Vagina (tissue), 2 donors: ENCODE results near the gene HAUS3. TPM values are rescaled to one million over a fixed set of nuclear protein-coding genes. Genes with fewer than 3 reads are reported as not detected.

Experiments used
- DNase-seq, 2 donors: peaks; one replicate each; pipeline ENCODE4 v3.0.0-alpha.2; 2017; ENCODE audit errors: extremely low spot score in 2 of 2
- H3K27ac ChIP-seq: fragments of 200-600 bp; sonication (generic); one replicate; pipeline ENCODE4 v1.5.1; 2019
- H3K27me3 ChIP-seq: fragments of 200-600 bp; sonication (generic); one replicate; pipeline ENCODE4 v1.5.1; 2019
- H3K36me3 ChIP-seq, 2 donors: fragments of 200-600 bp; sonication (generic); one replicate each; pipeline ENCODE4 v1.5.1; 2017 to 2019
- H3K4me1 ChIP-seq: fragments of 200-600 bp; sonication (generic); one replicate; pipeline ENCODE4 v1.5.1; 2019
- H3K4me3 ChIP-seq, 2 donors: fragments of 200-600 bp; sonication (generic); 1 replicate in 1 of 2; 2 replicates in 1 of 2; pipeline ENCODE4 v1.5.1; 2016 to 2019
- H3K9me3 ChIP-seq: fragments of 200-600 bp; sonication (generic); one replicate; pipeline ENCODE4 v1.5.1; 2019
- POLR2A ChIP-seq, 2 donors: fragments of 450-650 bp; IDR thresholded peaks; one replicate each; pipeline ENCODE4 v1.6.1; 2017; ENCODE audit warnings: antibody characterized with exemption in 2 of 2, mild to moderate bottlenecking in 2 of 2, moderate library complexity in 2 of 2
- POLR2AphosphoS5 ChIP-seq, 2 donors: sonication (generic); formaldehyde crosslinking; IDR thresholded peaks; one replicate each; pipeline ENCODE4 v1.9.0; 2017; ENCODE audit warnings: antibody characterized with exemption in 2 of 2, mild to moderate bottlenecking in 2 of 2, low read depth in 1 of 2; ENCODE audit not compliant: insufficient read depth in 1 of 2
- intact Hi-C: fragments of 100-400 bp; cut with DNase I; formaldehyde crosslinking; loops from one replicate; pipeline ENCODE4 v1.15.1; 2023
- total RNA-seq: library from RNA; depleted of rRNA; stranded (reverse); fragments of >200 nt; gene quantifications from one replicate; pipeline ENCODE4 v1.2.3, GENCODE V29; 2016
- TF ChIP-seq, protein P1 (sequence below), 3 experiments: fragments of 450-650 bp in 2 of 3; fragments of 200-600 bp in 1 of 3; sonication (generic) in 1 of 3; IDR thresholded peaks; one replicate each; pipeline ENCODE4 v1.5.1; 2017 to 2019; ENCODE audit warnings: antibody characterized with exemption in 3 of 3, mild to moderate bottlenecking in 2 of 3, moderate library complexity in 2 of 3

Gene HAUS3
- total RNA-seq, 1 donor from 2014 or later = 9.6 TPM

DNA sequence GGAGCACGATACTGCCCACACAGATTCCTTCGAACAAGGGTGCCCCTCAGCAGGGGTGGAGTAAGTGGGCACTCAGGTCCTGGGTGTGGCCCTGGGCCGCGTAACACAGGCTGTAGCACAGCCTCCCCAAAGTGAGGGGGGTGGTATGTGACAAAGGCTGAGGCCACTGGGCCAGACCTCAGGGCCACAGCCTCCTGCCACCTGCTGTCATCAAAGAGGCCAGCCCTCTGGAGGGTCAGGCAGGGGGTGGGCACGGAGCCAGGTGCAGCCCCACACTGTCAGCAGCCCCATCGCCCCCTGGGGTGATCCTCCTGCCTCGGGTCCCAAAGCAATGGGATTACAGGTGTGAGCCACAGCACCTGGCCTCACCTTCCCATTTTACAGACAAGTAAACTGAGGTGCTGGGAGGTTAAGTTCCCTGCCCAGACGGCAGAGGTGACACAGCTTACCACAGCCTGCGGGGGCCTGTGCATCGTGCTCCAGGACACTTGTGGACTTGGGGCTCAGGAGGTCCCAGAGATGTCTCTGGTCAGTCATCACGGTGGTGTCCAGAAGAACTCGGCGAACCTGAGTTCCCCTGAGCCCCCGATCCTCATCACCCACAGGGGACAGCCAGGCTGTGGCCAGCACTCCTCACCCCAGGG, 47.5 kb upstream of the HAUS3 start:
- Histone ChIP-seq H3K9me3 (no peaks in the 10 kb centered on the region), H3K4me3 (no peak overlapping the region), H3K27me3 (no peaks in the 10 kb centered on the region), H3K4me1 (peaks cover 12% of the 10 kb centered on the region), H3K36me3 (no peaks in the 10 kb centered on the region), H3K27ac (no peak overlapping the region)
- TF ChIP-seq, protein P1, sequence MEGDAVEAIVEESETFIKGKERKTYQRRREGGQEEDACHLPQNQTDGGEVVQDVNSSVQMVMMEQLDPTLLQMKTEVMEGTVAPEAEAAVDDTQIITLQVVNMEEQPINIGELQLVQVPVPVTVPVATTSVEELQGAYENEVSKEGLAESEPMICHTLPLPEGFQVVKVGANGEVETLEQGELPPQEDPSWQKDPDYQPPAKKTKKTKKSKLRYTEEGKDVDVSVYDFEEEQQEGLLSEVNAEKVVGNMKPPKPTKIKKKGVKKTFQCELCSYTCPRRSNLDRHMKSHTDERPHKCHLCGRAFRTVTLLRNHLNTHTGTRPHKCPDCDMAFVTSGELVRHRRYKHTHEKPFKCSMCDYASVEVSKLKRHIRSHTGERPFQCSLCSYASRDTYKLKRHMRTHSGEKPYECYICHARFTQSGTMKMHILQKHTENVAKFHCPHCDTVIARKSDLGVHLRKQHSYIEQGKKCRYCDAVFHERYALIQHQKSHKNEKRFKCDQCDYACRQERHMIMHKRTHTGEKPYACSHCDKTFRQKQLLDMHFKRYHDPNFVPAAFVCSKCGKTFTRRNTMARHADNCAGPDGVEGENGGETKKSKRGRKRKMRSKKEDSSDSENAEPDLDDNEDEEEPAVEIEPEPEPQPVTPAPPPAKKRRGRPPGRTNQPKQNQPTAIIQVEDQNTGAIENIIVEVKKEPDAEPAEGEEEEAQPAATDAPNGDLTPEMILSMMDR (IDR thresholded peaks at IDR 0.05) = no peak
- TF ChIP-seq POLR2AphosphoS5 (IDR thresholded peaks at IDR 0.05; ENCODE audit: insufficient read depth in 1 of 2, low read depth in 1 of 2) = no peak
- TF ChIP-seq POLR2A (IDR thresholded peaks at IDR 0.05) = no peak
- intact Hi-C loops = no loop called here
- DNase-seq = no peak

DNA sequence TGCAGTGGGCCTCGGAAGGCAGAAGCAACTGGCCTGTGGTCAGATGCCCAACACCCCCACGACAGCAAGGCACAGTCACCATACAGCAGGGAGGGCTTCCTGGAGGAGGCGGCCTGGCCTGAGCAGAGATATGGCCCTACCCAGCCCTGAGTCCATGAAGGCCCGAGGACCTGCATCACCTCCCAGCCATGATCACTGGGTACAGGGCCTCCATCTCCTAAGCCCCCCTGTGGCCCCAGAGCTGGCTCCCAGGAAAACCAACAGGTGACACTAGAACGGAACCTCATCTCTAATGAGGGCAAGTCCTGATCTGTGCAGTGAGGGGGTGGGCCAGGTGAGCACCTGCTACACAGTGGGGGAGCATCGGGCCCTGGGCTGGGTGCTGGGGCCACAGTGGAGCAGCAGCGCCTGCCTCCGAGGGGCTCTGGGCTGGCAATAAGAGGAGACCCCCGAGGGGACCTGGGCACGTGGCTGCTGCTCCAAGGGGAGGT, 46.2 kb upstream of the HAUS3 start:
- Histone ChIP-seq H3K9me3 (no peaks in the 10 kb centered on the region), H3K27ac (no peak overlapping the region), H3K36me3 (no peaks in the 10 kb centered on the region), H3K4me3 (no peak overlapping the region), H3K4me1 (peaks cover 12% of the 10 kb centered on the region), H3K27me3 (no peaks in the 10 kb centered on the region)
- no peak for DNase-seq
- intact Hi-C loops = no loop called here
- TF ChIP-seq, protein P1 (IDR thresholded peaks at IDR 0.05) = no peak
- TF ChIP-seq POLR2A (IDR thresholded peaks at IDR 0.05) (no peak), POLR2AphosphoS5 (IDR thresholded peaks at IDR 0.05; ENCODE audit: insufficient read depth in 1 of 2, low read depth in 1 of 2) (no peak)

DNA sequence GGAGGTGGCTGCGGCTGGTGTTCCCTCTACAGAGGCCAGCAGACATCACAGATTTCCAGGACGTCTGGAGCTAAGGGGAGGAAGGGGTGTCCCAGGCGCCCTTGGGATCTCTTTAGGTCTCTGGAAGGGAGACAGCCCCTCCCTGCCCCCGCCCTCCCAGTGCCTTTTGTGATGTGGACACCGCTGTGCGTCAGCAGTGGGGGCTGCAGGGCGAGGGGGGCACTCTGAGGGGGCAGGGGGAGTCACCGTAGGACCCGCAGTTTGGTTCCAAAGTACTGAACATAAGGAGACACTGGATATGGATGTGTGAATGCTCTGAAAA, 45.6 kb upstream of the HAUS3 start:
- DNase-seq = no peak
- Histone ChIP-seq H3K9me3 (no peaks in the 10 kb centered on the region), H3K4me3 (no peak overlapping the region), H3K27ac (no peak overlapping the region), H3K36me3 (no peaks in the 10 kb centered on the region), H3K4me1 (peaks cover 12% of the 10 kb centered on the region), H3K27me3 (no peaks in the 10 kb centered on the region)
- intact Hi-C loops = no loop called here
- no peak for TF ChIP-seq POLR2AphosphoS5 (IDR thresholded peaks at IDR 0.05; ENCODE audit: insufficient read depth in 1 of 2, low read depth in 1 of 2)
- TF ChIP-seq, protein P1 (IDR thresholded peaks at IDR 0.05) = no peak

DNA sequence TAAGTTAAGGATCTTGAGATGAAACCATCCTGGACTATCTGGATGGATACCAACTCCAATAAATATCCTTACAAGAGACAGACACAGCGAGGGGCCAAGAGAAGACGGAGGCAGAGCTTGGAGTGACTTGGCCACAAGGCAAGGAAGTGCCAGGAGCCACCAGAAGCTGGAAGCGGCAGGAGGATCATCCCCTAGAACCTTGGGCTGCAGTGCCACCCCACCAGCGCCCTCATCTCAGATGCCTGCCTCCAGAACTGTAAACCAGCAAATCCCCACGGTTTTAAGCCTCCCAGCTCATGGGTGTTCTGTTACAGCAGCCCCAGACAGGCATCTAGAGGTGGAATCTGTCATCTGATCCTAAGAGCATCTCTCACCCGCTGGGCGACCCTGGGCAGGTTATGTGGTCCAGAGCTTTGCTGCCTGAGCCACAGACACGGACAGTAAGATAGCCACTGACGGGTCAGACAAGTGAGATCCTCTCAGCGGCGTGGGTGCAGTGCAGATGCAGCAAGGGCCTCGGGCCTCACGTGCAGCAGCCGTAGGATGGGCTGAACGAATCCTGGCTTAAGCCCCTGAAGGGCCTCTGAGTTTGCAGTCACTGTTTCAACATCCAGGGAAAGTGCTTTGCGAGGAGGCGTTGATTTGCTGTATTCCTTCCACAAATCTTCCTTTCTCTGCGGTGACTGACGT, 45.1 kb upstream of the HAUS3 start:
- Histone ChIP-seq H3K36me3 (no peaks in the 10 kb centered on the region), H3K4me1 (peaks cover 8% of the 10 kb centered on the region), H3K9me3 (no peaks in the 10 kb centered on the region), H3K4me3 (no peak overlapping the region), H3K27me3 (no peaks in the 10 kb centered on the region), H3K27ac (no peak overlapping the region)
- intact Hi-C loops = no loop called here
- TF ChIP-seq POLR2A (IDR thresholded peaks at IDR 0.05) = no peak
- TF ChIP-seq POLR2AphosphoS5 (IDR thresholded peaks at IDR 0.05; ENCODE audit: insufficient read depth in 1 of 2, low read depth in 1 of 2) = no peak
- TF ChIP-seq, protein P1 (IDR thresholded peaks at IDR 0.05) = no peak
- DNase-seq = no peak
